Measurements from ENCODE around the gene TBC1D5. TPM values are rescaled to one million over a fixed set of nuclear protein-coding genes. Genes with fewer than 3 reads are reported as not detected.

The TBC1D5 gene
- total and polyA plus RNA-seq, 2 of the 8 experiments (the other 6 are each of a cell fraction or from before 2014, with no cell fraction given): 11.0 to 22.9 TPM

- Histone ChIP-seq H4K20me1 (replicated peaks in 1 of 2; ENCODE audit: control insufficient read depth in 1 of 2, insufficient read depth in 2 of 2, low read length in 2 of 2) (no peaks in the 10 kb centered on the region), H3K18ac (ENCODE audit: extremely low read depth, low read length) (no peak overlapping the region), H4K8ac (ENCODE audit: extremely low read depth, insufficient read depth, low read length) (no peak overlapping the region), H3K23me2 (ENCODE audit: low read depth, low read length) (no peaks in the 10 kb centered on the region), H3K4ac (replicated peaks; ENCODE audit: insufficient read length, low read depth, low read length) (no peak overlapping the region), H3K4me1 (replicated peaks in 1 of 4; ENCODE audit: control insufficient read depth in 3 of 4, insufficient read depth in 4 of 4, low read length in 3 of 4) (no peaks in the 10 kb centered on the region), H2AK5ac (ENCODE audit: low read depth, low read length) (no peak overlapping the region), H3K4me2 (ENCODE audit: insufficient read depth in 1 of 2, low read depth in 2 of 2, low read length in 2 of 2) (no peak overlapping the region), H3K79me2 (ENCODE audit: control insufficient read depth in 1 of 2, insufficient read depth in 2 of 2, low read length in 2 of 2) (no peaks in the 10 kb centered on the region), H3K79me1 (ENCODE audit: low read depth, low read length) (no peaks in the 10 kb centered on the region), H3K36me3 (ENCODE audit: control insufficient read depth in 2 of 4, insufficient read depth in 4 of 4, low read length in 3 of 4) (no peaks in the 10 kb centered on the region), H2AFZ (ENCODE audit: low read length) (no peak overlapping the region), H3K9me3 (ENCODE audit: insufficient read depth in 2 of 2, low read depth in 1 of 2, low read length in 1 of 2) (peaks cover 0 to 9% of the 10 kb centered on the region in 2 experiments; a peak in 3 of 4 replicates), H3K27me3 (replicated peaks in 1 of 4; ENCODE audit: control insufficient read depth in 3 of 4, extremely low read depth in 1 of 4, insufficient read depth in 3 of 4, low read length in 3 of 4) (no peaks in the 10 kb centered on the region), H3K14ac (ENCODE audit: insufficient read length) (no peak overlapping the region), H4K5ac (ENCODE audit: insufficient read length, low read depth, low read length) (no peak overlapping the region), H3K27ac (ENCODE audit: low read depth, low read length) (no peak overlapping the region), H2BK5ac (ENCODE audit: low read depth, low read length) (no peak overlapping the region), H2BK120ac (replicated peaks; ENCODE audit: low read depth, low read length) (no peak overlapping the region), H3K23ac (ENCODE audit: insufficient read length) (no peak overlapping the region), H4K91ac (replicated peaks; ENCODE audit: insufficient read length, low read length) (no peak overlapping the region), H3K9ac (replicated peaks in 1 of 4; ENCODE audit: extremely low read depth in 1 of 4, low read depth in 3 of 4, low read length in 3 of 4) (no peak overlapping the region), H3K56ac (replicated peaks; ENCODE audit: insufficient read length, low read depth, low read length) (no peak overlapping the region), H2BK20ac (ENCODE audit: low read length) (no peak overlapping the region), H2BK12ac (ENCODE audit: low read depth, low read length) (no peak overlapping the region), H3K4me3 (ENCODE audit: extremely low read depth in 1 of 4, insufficient read depth in 2 of 4, low read depth in 3 of 4, low read length in 4 of 4) (no peak overlapping the region), H2BK15ac (ENCODE audit: low read length) (no peak overlapping the region)
- TF ChIP-seq CBX8 (IDR thresholded peaks at IDR 0.05; ENCODE audit: borderline replicate concordance, low read depth, low read length) (no peak), SIRT6 (IDR thresholded peaks at IDR 0.05; ENCODE audit: low read length) (no peak), RXRA (IDR thresholded peaks at IDR 0.05; ENCODE audit: insufficient read depth, low read depth, low read length) (no peak), NRF1 (IDR thresholded peaks at IDR 0.05; ENCODE audit: low read depth, low read length) (no peak), SIX5 (IDR thresholded peaks at IDR 0.05; ENCODE audit: low read depth, low read length) (no peak), EP300 (IDR thresholded peaks at IDR 0.05; ENCODE audit: borderline replicate concordance in 1 of 2, low read depth in 2 of 2, low read length in 2 of 2) (no peak), GABPA (IDR thresholded peaks at IDR 0.05; ENCODE audit: borderline replicate concordance, insufficient read depth, low read length) (no peak), JUND (IDR thresholded peaks at IDR 0.05; ENCODE audit: low read length) (no peak), ZNF274 (IDR thresholded peaks at IDR 0.05; ENCODE audit: borderline replicate concordance, extremely low read depth, low read length) (no peak), SP2 (IDR thresholded peaks at IDR 0.05; ENCODE audit: low read length) (no peak), RBBP5 (IDR thresholded peaks at IDR 0.05; ENCODE audit: borderline replicate concordance, low read depth, low read length) (no peak), BRCA1 (IDR thresholded peaks at IDR 0.05; ENCODE audit: low read depth, low read length) (no peak)
- DNase-seq (ENCODE audit: low read depth in 1 of 2, low spot score in 2 of 2): no peak
- POLR2A ChIA-PET (ENCODE audit: partially characterized antibody): interaction anchor here (0.5 to 0.6 kb wide), 2 partner anchors 605 to 617 kb away, joined by 3 read pairs; no protein-coding TSS in a partner anchor
- no peak for FAIRE-seq
- CTCF ChIA-PET (ENCODE audit: partially characterized antibody): no interaction called here
Observed at GRCh38 chr3:17207019-17207418, 535.4 kb downstream of the TBC1D5 start.
